AG04450 (cell line): ENCODE measurements around the gene PET100. TPM values are rescaled to one million over a fixed set of nuclear protein-coding genes. Genes with fewer than 3 reads are reported as not detected.

ENCODE experiments used
- CTCF ChIA-PET: fragments of 300-600, 350-600 bp; formaldehyde crosslinking; extraction: SDS; loops from one replicate; lab custom pipeline; 2022; ENCODE audit warnings: antibody characterized with exemption, inconsistent platforms; lab: Charles Lee
- POLR2A ChIA-PET: fragments of 350-600 bp; formaldehyde crosslinking; extraction: SDS; loops from one replicate; lab custom pipeline; 2021; ENCODE audit warnings: antibody characterized with exemption, inconsistent platforms; lab: Yijun Ruan, JAX
- DNase-seq: peaks from one replicate; pipeline ENCODE4 v3.0.0-alpha.2; 2011; ENCODE audit warnings: low read depth, low spot score
- H3K27ac ChIP-seq: one replicate; pipeline ENCODE4 v1.5.1; 2012; ENCODE audit warnings: low read depth, low read length, control low read depth
- H3K27me3 ChIP-seq: one replicate; pipeline ENCODE4 v1.6.0; 2012; ENCODE audit warnings: low read length; ENCODE audit not compliant: control insufficient read depth, insufficient read depth
- H3K4me3 ChIP-seq: 2 replicates; pipeline ENCODE4 v1.5.1; 2011; ENCODE audit warnings: mild to moderate bottlenecking, low read depth, low read length, control low read depth
- H3K9me3 ChIP-seq: 2 replicates; pipeline ENCODE4 v1.5.1; 2012; ENCODE audit warnings: low read length; ENCODE audit not compliant: control insufficient read depth, insufficient read depth
- CTCF ChIP-seq: IDR thresholded peaks from 2 replicates; pipeline ENCODE4 v1.5.1; 2011; ENCODE audit warnings: low read depth, low read length, control low read depth, inconsistent platforms
- polyA plus RNA-seq: library from polyadenylated mRNA; depleted of rRNA; stranded (reverse); fragments of >200 nt; gene quantifications from 2 replicates; pipeline ENCODE4 v1.2.3, GENCODE V29; 2011

PET100 gene
- polyA plus RNA-seq, 1 experiment: 46.7 TPM

GRCh38 chr19:7655581-7655980 is 26.0 kb downstream of the PET100 start:
- no peaks in the 10 kb centered on the region for H3K9me3 ChIP-seq
- no peak overlapping the region for H3K27ac ChIP-seq
- no peak for DNase-seq
- ChIA-PET POLR2A (no interaction called here), CTCF (interaction anchor here (0.5 to 5.0 kb wide), 4 partner anchors 25 to 157 kb away, joined by 3 to 51 read pairs (median 6); partner anchors contain the start of gene TRAPPC5)
- TF ChIP-seq CTCF: no peak
- peaks cover 4% of the 10 kb centered on the region for H3K27me3 ChIP-seq
- no peak overlapping the region for H3K4me3 ChIP-seq

- Histone ChIP-seq H3K4me3 (no peak overlapping the region), H3K9me3 (no peaks in the 10 kb centered on the region), H3K27me3 (peaks cover 4% of the 10 kb centered on the region), H3K27ac (no peak overlapping the region)
- ChIA-PET CTCF (interaction anchor here (0.8 to 1.4 kb wide), 3 partner anchors 22 to 143 kb away, joined by 3 to 8 read pairs (median 5); partner anchors contain the start of gene TRAPPC5), POLR2A (interaction anchor here (0.9 kb wide), 1 partner anchor 142 kb away, joined by 8 read pairs; no protein-coding TSS in a partner anchor)
- TF ChIP-seq CTCF: no peak
- no peak for DNase-seq
Observed at GRCh38 chr19:7657131-7657751, 27.6 kb downstream of the PET100 start.

- Histone ChIP-seq H3K27ac (no peak overlapping the region), H3K9me3 (no peaks in the 10 kb centered on the region), H3K4me3 (no peak overlapping the region), H3K27me3 (peaks cover 4% of the 10 kb centered on the region)
- no peak for DNase-seq
- ChIA-PET POLR2A (no interaction called here), CTCF (no interaction called here)
- no peak for TF ChIP-seq CTCF
Observed at GRCh38 chr19:7658219-7658686, 28.7 kb downstream of the PET100 start.

GRCh38 chr19:7661744-7662538 is 32.3 kb downstream of the PET100 start:
- Histone ChIP-seq H3K9me3 (no peaks in the 10 kb centered on the region), H3K4me3 (no peak overlapping the region), H3K27ac (no peak overlapping the region), H3K27me3 (peaks cover 9% of the 10 kb centered on the region)
- ChIA-PET CTCF (interaction anchor here (1.1 to 3.0 kb wide), 4 partner anchors 10 to 94 kb away, joined by 3 to 17 read pairs (median 6); partner anchors contain the start of gene TRAPPC5), POLR2A (no interaction called here)
- no peak for TF ChIP-seq CTCF
- no peak for DNase-seq

- ChIA-PET POLR2A (no interaction called here), CTCF (interaction anchor here (1.0 to 3.0 kb wide), 2 partner anchors 11 to 18 kb away, joined by 5 to 17 read pairs; partner anchors contain the start of gene TRAPPC5)
- Histone ChIP-seq H3K27me3 (peaks cover 10% of the 10 kb centered on the region), H3K27ac (no peak overlapping the region), H3K9me3 (no peaks in the 10 kb centered on the region), H3K4me3 (no peak overlapping the region)
- TF ChIP-seq CTCF: no peak
- DNase-seq: no peak
Observed at GRCh38 chr19:7662657-7663056, 33.1 kb downstream of the PET100 start.
